ENCODE results near the gene ZDBF2. TPM values are rescaled to one million over a fixed set of nuclear protein-coding genes. Genes with fewer than 3 reads are reported as not detected.

The ZDBF2 gene
- total RNA-seq, 4 donors from 2014 or later: 10.6 to 14.0 (median 12.1) TPM

- no peaks in the 10 kb centered on the region for H3K4me1 ChIP-seq
- intact Hi-C loops (cut with DNase I): no loop called here
- no peaks in the 10 kb centered on the region for H3K9me3 ChIP-seq
- peaks cover 0 to 6% (median 0%) of the 10 kb centered on the region in 4 donors for H3K27me3 ChIP-seq
- DNase-seq (ENCODE audit: extremely low spot score): no peak
- no peak overlapping the region for H3K27ac ChIP-seq (replicated peaks in 1 of 4)
- no peaks in the 10 kb centered on the region for H3K36me3 ChIP-seq
- 51% methylated on average over 3 of the region's 3 CpGs for WGBS
- no peak for TF ChIP-seq EP300 (IDR thresholded peaks at IDR 0.05)
- TF ChIP-seq POLR2AphosphoS5 (IDR thresholded peaks at IDR 0.05): no peak
- TF ChIP-seq POLR2A (IDR thresholded peaks at IDR 0.05; ENCODE audit: low read depth): no peak
- no peak for TF ChIP-seq CTCF (IDR thresholded peaks at IDR 0.05)
- H3K4me3 ChIP-seq: no peak overlapping the region
Measured at GRCh38 chr2:206240327-206240726, 34.1 kb upstream of the ZDBF2 start.

GRCh38 chr2:206241736-206242135 is 32.7 kb upstream of the ZDBF2 start:
- H3K9me3 ChIP-seq: no peaks in the 10 kb centered on the region
- no peak for TF ChIP-seq EP300 (IDR thresholded peaks at IDR 0.05)
- no peak for TF ChIP-seq POLR2AphosphoS5 (IDR thresholded peaks at IDR 0.05)
- no peak for TF ChIP-seq POLR2A (IDR thresholded peaks at IDR 0.05; ENCODE audit: low read depth)
- no peak for TF ChIP-seq CTCF (IDR thresholded peaks at IDR 0.05)
- H3K4me1 ChIP-seq: no peaks in the 10 kb centered on the region
- 44% methylated on average over 4 of the region's 4 CpGs for WGBS
- DNase-seq (ENCODE audit: extremely low spot score): no peak
- H3K36me3 ChIP-seq: no peaks in the 10 kb centered on the region
- intact Hi-C loops (cut with DNase I): no loop called here
- H3K27ac ChIP-seq (replicated peaks in 1 of 4): no peak overlapping the region
- peaks cover 0 to 6% (median 0%) of the 10 kb centered on the region in 4 donors for H3K27me3 ChIP-seq
- H3K4me3 ChIP-seq: no peak overlapping the region

GRCh38 chr2:206245265-206245672 is 29.2 kb upstream of the ZDBF2 start:
- no peak for TF ChIP-seq POLR2AphosphoS5 (IDR thresholded peaks at IDR 0.05)
- TF ChIP-seq CTCF (IDR thresholded peaks at IDR 0.05): no peak
- TF ChIP-seq EP300 (IDR thresholded peaks at IDR 0.05): no peak
- no peak for TF ChIP-seq POLR2A (IDR thresholded peaks at IDR 0.05; ENCODE audit: low read depth)
- Histone ChIP-seq H3K27me3 (peaks cover 0 to 25% (median under 1%) of the 10 kb centered on the region in 4 donors), H3K9me3 (no peaks in the 10 kb centered on the region), H3K4me3 (no peak overlapping the region), H3K4me1 (peaks cover 0 to under 1% (median 0%) of the 10 kb centered on the region in 4 donors), H3K27ac (replicated peaks in 1 of 4) (no peak overlapping the region), H3K36me3 (no peaks in the 10 kb centered on the region)
- WGBS: 73% methylated on average over 2 of the region's 2 CpGs
- DNase-seq (ENCODE audit: extremely low spot score): no peak
- intact Hi-C loops (cut with DNase I): no loop called here

- peak overlapping the region; percentile 5 to 46 (median 13) for H3K4me3 ChIP-seq
- DNase-seq (ENCODE audit: extremely low spot score): no peak
- intact Hi-C loops (cut with DNase I): no loop called here
- H3K9me3 ChIP-seq: peaks cover 0 to 4% (median 0%) of the 10 kb centered on the region in 4 donors
- H3K36me3 ChIP-seq: no peaks in the 10 kb centered on the region
- TF ChIP-seq EP300 (IDR thresholded peaks at IDR 0.05): no peak
- TF ChIP-seq POLR2A (IDR thresholded peaks at IDR 0.05; ENCODE audit: low read depth): no peak
- TF ChIP-seq CTCF (IDR thresholded peaks at IDR 0.05): no peak
- TF ChIP-seq POLR2AphosphoS5 (IDR thresholded peaks at IDR 0.05): no peak
- 39% methylated on average over 45 of the region's 45 CpGs for WGBS
- peaks cover 0 to 69% (median 18%) of the 10 kb centered on the region in 4 donors for H3K27me3 ChIP-seq
- H3K4me1 ChIP-seq: peaks cover 0 to 9% (median 1%) of the 10 kb centered on the region in 4 donors
- H3K27ac ChIP-seq (replicated peaks in 1 of 4): no peak overlapping the region
Measured at GRCh38 chr2:206250041-206250897, 24.2 kb upstream of the ZDBF2 start.

Measured in esophagus muscularis mucosa (tissue), 4 donors.